NCI-H446 (cell line): Measurements from ENCODE around the gene PDE8B.

Source experiments
- DNase-seq, 2 experiments: peaks; one replicate each; lab custom pipeline; 2025; lab: John Stamatoyannopoulos, UW

PDE8B gene

GRCh38 chr5:77294185-77294584, 83.7 kb downstream of the PDE8B start:
- DNase-seq, result no peak

GRCh38 chr5:77295863-77296378, 85.4 kb downstream of the PDE8B start:
- DNase-seq, result no peak

- no peak for DNase-seq
Observed at GRCh38 chr5:77298146-77298545, 87.7 kb downstream of the PDE8B start.

- DNase-seq, result no peak
Observed at GRCh38 chr5:77300451-77300850, 90.0 kb downstream of the PDE8B start.

- DNase-seq, result no peak
Observed at GRCh38 chr5:77301447-77301883, 91.0 kb downstream of the PDE8B start.

- no peak for DNase-seq
Observed at GRCh38 chr5:77302247-77302646, 91.8 kb downstream of the PDE8B start.

GRCh38 chr5:77302653-77303052, 92.2 kb downstream of the PDE8B start:
- DNase-seq, result no peak

- no peak for DNase-seq
Observed at GRCh38 chr5:77304388-77304787, 93.9 kb downstream of the PDE8B start.

GRCh38 chr5:77305222-77305846, 94.9 kb downstream of the PDE8B start:
- DNase-seq, result no peak

- DNase-seq, result peak; percentile 23 to 75
Observed at GRCh38 chr5:77305956-77306355, 95.5 kb downstream of the PDE8B start.

- DNase-seq, result no peak
Observed at GRCh38 chr5:77306531-77306930, 96.1 kb downstream of the PDE8B start.

GRCh38 chr5:77308154-77308960, 97.9 kb downstream of the PDE8B start:
- DNase-seq, result no peak

- no peak for DNase-seq
Observed at GRCh38 chr5:77309140-77309539, 98.7 kb downstream of the PDE8B start.

GRCh38 chr5:77310494-77311213, 100.2 kb downstream of the PDE8B start:
- DNase-seq, result no peak

GRCh38 chr5:77311214-77311571, 100.7 kb downstream of the PDE8B start:
- peak in 1 of 2 experiments; percentile 59 for DNase-seq

- no peak for DNase-seq
Observed at GRCh38 chr5:77312413-77312812, 101.9 kb downstream of the PDE8B start.

- DNase-seq, result no peak
Observed at GRCh38 chr5:77316871-77317661, 106.6 kb downstream of the PDE8B start.

- DNase-seq, result no peak
Observed at GRCh38 chr5:77318060-77318459, 107.6 kb downstream of the PDE8B start.

- no peak for DNase-seq
Observed at GRCh38 chr5:77319117-77319804, 108.8 kb downstream of the PDE8B start.

- DNase-seq, result no peak
Observed at GRCh38 chr5:77321793-77322394, 111.4 kb downstream of the PDE8B start.

- DNase-seq, result no peak
Observed at GRCh38 chr5:77322406-77322805, 111.9 kb downstream of the PDE8B start.
